A549 (cell line): Measurements from ENCODE around the gene UBXN2A. TPM values are rescaled to one million over a fixed set of nuclear protein-coding genes. Genes with fewer than 3 reads are reported as not detected.

ENCODE experiments used
- ATAC-seq, 2 experiments: fragments of 200-7000 bp in 1 of 2; fragments of >200 bp in 1 of 2; cut with Nextera tagmentation in 1 of 2; cut with Tn5 transposase in 1 of 2; 3 replicates each; pipeline versions ENCODE4 v1.8.0 to v1.9.1; 2018 to 2020; ENCODE audit warnings: mild to moderate bottlenecking in 1 of 2, moderate library complexity in 1 of 2
- CTCF ChIA-PET: fragments of 300-600 bp; sonication (Branson Sonifier 250); formaldehyde crosslinking; extraction: SDS; loops from one replicate; lab custom pipeline; 2021; ENCODE audit warnings: antibody characterized with exemption, inconsistent platforms; lab: Yijun Ruan, JAX
- POLR2A ChIA-PET: fragments of 350-600 bp; formaldehyde crosslinking; extraction: SDS; loops from one replicate; lab custom pipeline; 2021; ENCODE audit warnings: antibody characterized with exemption, inconsistent platforms; lab: Yijun Ruan, JAX
- DNase-seq, 2 experiments: peaks; one replicate each; pipeline versions ENCODE4 v3.0.0 to v3.0.0-alpha.2; 2011 to 2016; ENCODE audit warnings: low read depth in 1 of 2, low spot score in 1 of 2
- FAIRE-seq: peaks from 2 replicates; lab custom pipeline; 2011; peaks lifted over from hg19 to GRCh38; lab: Jason Lieb, UNC
- H3K27ac ChIP-seq, 2 experiments: fragments of >200 bp; sonication (Bioruptor Twin); formaldehyde crosslinking; 3 replicates each; pipeline ENCODE4 v1.5.1; 2016 to 2017
- H3K4me1 ChIP-seq: fragments of >200 bp; sonication (Bioruptor Twin); formaldehyde crosslinking; 3 replicates; pipeline ENCODE4 v1.6.1; 2016
- H3K4me2 ChIP-seq: fragments of >200 bp; sonication (Bioruptor Twin); formaldehyde crosslinking; 3 replicates; pipeline ENCODE4 v1.6.1; 2016
- H3K4me3 ChIP-seq: fragments of >200 bp; sonication (Bioruptor Twin); formaldehyde crosslinking; 3 replicates; pipeline ENCODE4 v1.5.1; 2016
- H3K9me3 ChIP-seq: fragments of >200 bp; sonication (Bioruptor Twin); formaldehyde crosslinking; 3 replicates; pipeline ENCODE4 v1.6.1; 2016
- CBX2 ChIP-seq: fragments of 200-600 bp; sonication (generic); IDR thresholded peaks from 2 replicates; pipeline ENCODE4 v1.6.1; 2016; ENCODE audit warnings: low read depth, mild to moderate bottlenecking, borderline replicate concordance
- CTCF ChIP-seq: fragments of >200 bp; sonication (Bioruptor Twin); formaldehyde crosslinking; IDR thresholded peaks from 3 replicates; pipeline ENCODE4 v1.5.1; 2016
- EHF ChIP-seq: fragments of 250-450 bp; sonication (Bioruptor Pico); IDR thresholded peaks from 2 replicates; pipeline ENCODE4 v1.5.0; 2020; ENCODE audit warnings: mild to moderate bottlenecking
- EHMT2 ChIP-seq: fragments of 200-600 bp; sonication (generic); IDR thresholded peaks from 2 replicates; pipeline ENCODE4 v1.6.1; 2016; ENCODE audit warnings: antibody characterized with exemption, low read depth, mild to moderate bottlenecking, moderate library complexity
- ELK1 ChIP-seq: fragments of 150-350 bp; IDR thresholded peaks from 2 replicates; pipeline ENCODE4 v1.6.1; 2014; ENCODE audit warnings: low read depth, mild to moderate bottlenecking, low read length
- EP300 ChIP-seq, 2 experiments: fragments of >200 bp; sonication (Bioruptor Twin); formaldehyde crosslinking; IDR thresholded peaks; 2 replicates in 1 of 2; 3 replicates in 1 of 2; pipeline ENCODE4 v1.6.1; 2016 to 2017
- ESRRA ChIP-seq: fragments of 150-350 bp; IDR thresholded peaks from 2 replicates; pipeline ENCODE4 v1.6.1; 2014; ENCODE audit warnings: mild to moderate bottlenecking, low read length, borderline replicate concordance
- FOSL2 ChIP-seq, 2 experiments: fragments of 450-650 bp in 1 of 2; fragments of >200 bp in 1 of 2; sonication (Bioruptor Twin) in 1 of 2; formaldehyde crosslinking; IDR thresholded peaks; 2 replicates each; pipeline versions ENCODE4 v1.5.0 to v1.6.1; 2016 to 2020; ENCODE audit warnings: mild to moderate bottlenecking in 1 of 2, moderate library complexity in 1 of 2
- FOXS1 ChIP-seq: fragments of 250-450 bp; sonication (Bioruptor Pico); IDR thresholded peaks from 2 replicates; pipeline ENCODE4 v1.5.0; 2020; ENCODE audit warnings: mild to moderate bottlenecking, moderate library complexity
- HDAC2 ChIP-seq: fragments of 200-600 bp; sonication (generic); IDR thresholded peaks from 2 replicates; pipeline ENCODE4 v1.6.1; 2016
- HEYL ChIP-seq: fragments of 250-450 bp; sonication (Bioruptor Pico); IDR thresholded peaks from 2 replicates; pipeline ENCODE4 v1.8.0; 2021; ENCODE audit warnings: mild to moderate bottlenecking, moderate library complexity
- HOXA7 ChIP-seq: fragments of 250-450 bp; sonication (Bioruptor Pico); IDR thresholded peaks from 2 replicates; pipeline ENCODE4 v1.5.0; 2020; ENCODE audit warnings: mild to moderate bottlenecking, moderate library complexity
- HOXB13 ChIP-seq: fragments of 250-450 bp; sonication (Bioruptor Pico); IDR thresholded peaks from 2 replicates; pipeline ENCODE4 v1.5.0; 2020; ENCODE audit warnings: low read depth, mild to moderate bottlenecking, moderate library complexity
- MAZ ChIP-seq: fragments of 150-350 bp; IDR thresholded peaks from 2 replicates; pipeline ENCODE4 v1.6.1; 2014; ENCODE audit warnings: antibody characterized with exemption, low read depth, low read length, borderline replicate concordance
- MYC ChIP-seq: IDR thresholded peaks from 2 replicates; pipeline ENCODE4 v1.6.1; 2012; ENCODE audit warnings: mild to moderate bottlenecking, inconsistent platforms, low read length, improper control_type of control experiment, borderline replicate concordance
- NFE2L2 ChIP-seq: fragments of 150-350 bp; conservative IDR thresholded peaks from 2 replicates; pipeline ENCODE4 v1.6.1; 2014; ENCODE audit warnings: low read length
- NPAS2 ChIP-seq: fragments of 250-450 bp; sonication (Bioruptor Pico); IDR thresholded peaks from 2 replicates; pipeline ENCODE4 v1.8.0; 2022; ENCODE audit warnings: mild to moderate bottlenecking, moderate library complexity, borderline replicate concordance
- NR3C1 ChIP-seq: fragments of >200 bp; sonication (Bioruptor Twin); formaldehyde crosslinking; IDR thresholded peaks from 3 replicates; pipeline ENCODE4 v1.6.1; 2017
- PHF8 ChIP-seq: fragments of 200-600 bp; sonication (generic); IDR thresholded peaks from 2 replicates; pipeline ENCODE4 v1.6.1; 2016; ENCODE audit warnings: low read depth, mild to moderate bottlenecking, antibody characterized with exemption, moderate library complexity, borderline replicate concordance
- POLR2A ChIP-seq: IDR thresholded peaks from 2 replicates; pipeline ENCODE4 v1.6.1; 2012; ENCODE audit warnings: mild to moderate bottlenecking, low read length
- RAD21 ChIP-seq, 2 experiments: fragments of >200 bp in 1 of 2; sonication (Bioruptor Twin) in 1 of 2; formaldehyde crosslinking in 1 of 2; IDR thresholded peaks in 1 of 2; conservative IDR thresholded peaks in 1 of 2; 2 replicates in 1 of 2; 3 replicates in 1 of 2; pipeline ENCODE4 v1.6.1; 2012 to 2018; ENCODE audit warnings: inconsistent platforms in 1 of 2
- RARB ChIP-seq: fragments of 250-450 bp; sonication (Bioruptor Pico); IDR thresholded peaks from 2 replicates; pipeline ENCODE4 v1.8.0; 2021; ENCODE audit warnings: mild to moderate bottlenecking, moderate library complexity
- RFX5 ChIP-seq: fragments of 450-650 bp; IDR thresholded peaks from 2 replicates; pipeline ENCODE4 v1.7.1; 2014; ENCODE audit warnings: antibody characterized with exemption, mild to moderate bottlenecking, moderate library complexity
- TFCP2L1 ChIP-seq: fragments of 250-450 bp; sonication (Bioruptor Pico); IDR thresholded peaks from 2 replicates; pipeline ENCODE4 v1.5.0; 2021; ENCODE audit warnings: mild to moderate bottlenecking
- USF2 ChIP-seq: fragments of 450-650 bp; IDR thresholded peaks from 2 replicates; pipeline ENCODE4 v1.6.1; 2014; ENCODE audit warnings: antibody characterized with exemption
- ZFP36 ChIP-seq: fragments of 450-650 bp; IDR thresholded peaks from 2 replicates; pipeline ENCODE4 v1.6.1; 2014; ENCODE audit warnings: borderline replicate concordance; ENCODE audit not compliant: partially characterized antibody
- ZNF302 ChIP-seq: fragments of 250-450 bp; sonication (Bioruptor Pico); IDR thresholded peaks from 2 replicates; pipeline ENCODE4 v1.9.0; 2021; ENCODE audit warnings: inconsistent platforms, mild to moderate bottlenecking, moderate library complexity
- ZSCAN20 ChIP-seq: fragments of 250-450 bp; sonication (Bioruptor Pico); IDR thresholded peaks from 2 replicates; pipeline ENCODE4 v1.8.0; 2022; ENCODE audit warnings: mild to moderate bottlenecking, moderate library complexity
- WGBS: methylation state at CpG from one replicate; pipeline ENCODE4 v1.1.6; 2017; ENCODE audit errors: missing lambda C conversion rate; 5-methylcytosine and 5-hydroxymethylcytosine counted together
- polyA plus RNA-seq, 4 experiments: library from polyadenylated mRNA; depleted of rRNA in 3 of 4; stranded (reverse); fragments of >200 nt; fragmentation: RNase III in 1 of 4; extraction: RNeasy Plus Mini Kit Qiagen cat#74134 plus additional on column Dnase treatment in 1 of 4; gene quantifications; 2 replicates in 3 of 4; 3 replicates in 1 of 4; pipeline ENCODE4 v1.2.3, GENCODE V29; 2011 to 2017
- TF ChIP-seq, protein P1 (sequence below): fragments of >200 bp; sonication (Bioruptor Twin); formaldehyde crosslinking; IDR thresholded peaks from 2 replicates; pipeline ENCODE4 v1.6.1; 2016
- TF ChIP-seq, protein P2 (sequence below): fragments of 250-450 bp; sonication (Bioruptor Pico); IDR thresholded peaks from 2 replicates; pipeline ENCODE4 v1.5.0; 2020; ENCODE audit warnings: low read depth, mild to moderate bottlenecking, moderate library complexity

The UBXN2A gene
- polyA plus RNA-seq, 2 of the 4 experiments (the other 2 are of a cell fraction), result 13.7 to 25.4 TPM

GRCh38 chr2:24051833-24052232, 111.6 kb downstream of the UBXN2A start:
- no peak overlapping the region for H3K4me3 ChIP-seq
- FAIRE-seq (no peak), ATAC-seq (no peak), DNase-seq (no peak)
- TF ChIP-seq RAD21 (conservative IDR thresholded peaks at IDR 0.05 in 1 of 2, IDR thresholded peaks at IDR 0.05 in 1 of 2), result no peak
- TF ChIP-seq USF2, result no peak
- no peak for TF ChIP-seq EHF (CRISPR knock-in tag)
- TF ChIP-seq FOXS1 (CRISPR knock-in tag), result no peak
- TF ChIP-seq HOXB13 (CRISPR knock-in tag), result no peak
- no peak for TF ChIP-seq RFX5
- no peak for TF ChIP-seq EP300 (IDR thresholded peaks at IDR 0.05)
- TF ChIP-seq EHMT2, result no peak
- no peak for TF ChIP-seq ZFP36
- no peak for TF ChIP-seq RARB (CRISPR knock-in tag)
- TF ChIP-seq NFE2L2, result no peak
- TF ChIP-seq ZNF302 (CRISPR knock-in tag), result no peak
- TF ChIP-seq, protein P1, sequence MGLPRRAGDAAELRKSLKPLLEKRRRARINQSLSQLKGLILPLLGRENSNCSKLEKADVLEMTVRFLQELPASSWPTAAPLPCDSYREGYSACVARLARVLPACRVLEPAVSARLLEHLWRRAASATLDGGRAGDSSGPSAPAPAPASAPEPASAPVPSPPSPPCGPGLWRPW, result no peak
- no peak for TF ChIP-seq CTCF
- no peak for TF ChIP-seq NR3C1
- TF ChIP-seq PHF8, result no peak
- no peak for TF ChIP-seq HEYL (CRISPR knock-in tag)
- no peak for TF ChIP-seq POLR2A
- ChIA-PET CTCF (interaction anchor here (1.9 to 5.2 kb wide), 5 partner anchors 8 to 125 kb away, joined by 5 to 30 read pairs (median 16); partner anchors contain the start of genes ATAD2B and TP53I3), POLR2A (no interaction called here)
- H3K4me1 ChIP-seq, result peaks cover 14% of the 10 kb centered on the region
- no peak overlapping the region for H3K4me2 ChIP-seq
- no peak overlapping the region for H3K27ac ChIP-seq
- no peaks in the 10 kb centered on the region for H3K9me3 ChIP-seq
- WGBS, result 82% methylated on average over 8 of the region's 8 CpGs

GRCh38 chr2:24052951-24053350, 112.7 kb downstream of the UBXN2A start:
- no peak overlapping the region for H3K4me3 ChIP-seq
- H3K4me1 ChIP-seq, result peaks cover 11% of the 10 kb centered on the region
- DNase-seq (no peak), ATAC-seq (no peak), FAIRE-seq (no peak)
- POLR2A ChIA-PET, result interaction anchor here (0.6 kb wide), 1 partner anchor 668 kb away, joined by 3 read pairs; the partner anchor contains the start of gene KLHL29
- H3K4me2 ChIP-seq, result no peak overlapping the region
- CTCF ChIA-PET, result interaction anchor here (3.1 to 5.2 kb wide), 4 partner anchors 7 to 126 kb away, joined by 15 to 30 read pairs (median 16); partner anchors contain the start of genes ATAD2B and TP53I3
- 94% methylated on average over 1 of the region's 1 CpG for WGBS
- H3K9me3 ChIP-seq, result no peaks in the 10 kb centered on the region
- no peak overlapping the region for H3K27ac ChIP-seq
- TF ChIP-seq ELK1, result no peak
- TF ChIP-seq NFE2L2, result no peak
- no peak for TF ChIP-seq MYC
- TF ChIP-seq HDAC2, result no peak
- no peak for TF ChIP-seq ESRRA
- TF ChIP-seq EP300 (IDR thresholded peaks at IDR 0.05), result no peak
- TF ChIP-seq MAZ, result no peak
- TF ChIP-seq NPAS2, result no peak
- TF ChIP-seq HOXA7, result no peak
- no peak for TF ChIP-seq FOSL2 (IDR thresholded peaks at IDR 0.05)
- TF ChIP-seq FOSL2 (CRISPR knock-in tag; IDR thresholded peaks at IDR 0.05), result no peak
- no peak for TF ChIP-seq ZSCAN20
- TF ChIP-seq, protein P2, sequence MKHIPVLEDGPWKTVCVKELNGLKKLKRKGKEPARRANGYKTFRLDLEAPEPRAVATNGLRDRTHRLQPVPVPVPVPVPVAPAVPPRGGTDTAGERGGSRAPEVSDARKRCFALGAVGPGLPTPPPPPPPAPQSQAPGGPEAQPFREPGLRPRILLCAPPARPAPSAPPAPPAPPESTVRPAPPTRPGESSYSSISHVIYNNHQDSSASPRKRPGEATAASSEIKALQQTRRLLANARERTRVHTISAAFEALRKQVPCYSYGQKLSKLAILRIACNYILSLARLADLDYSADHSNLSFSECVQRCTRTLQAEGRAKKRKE (CRISPR knock-in tag), result no peak
- no peak for TF ChIP-seq CTCF
- no peak for TF ChIP-seq TFCP2L1 (CRISPR knock-in tag)
- TF ChIP-seq CBX2, result no peak
